K562 (cell line): ENCODE measurements around the gene LIMS2. TPM values are rescaled to one million over a fixed set of nuclear protein-coding genes. Genes with fewer than 3 reads are reported as not detected.

ENCODE experiments used
- ATAC-seq: fragments of 200-7000 bp; cut with Tn5 transposase; 3 replicates; pipeline ENCODE4 v1.9.1; 2020; ENCODE audit warnings: moderate library complexity
- BruUV-seq: library from RNA; stranded (reverse); fragments of 400-500 nt; replicated peaks from 2 replicates; lab custom pipeline; 2021; lab: Mats Ljungman, UMichigan
- CTCF ChIA-PET: fragments of 300-600 bp; formaldehyde crosslinking; extraction: SDS; loops from one replicate; lab custom pipeline; 2021; ENCODE audit warnings: low intra/inter-chr PET ratio; lab: Yijun Ruan, JAX
- POLR2A ChIA-PET: fragments of 300-600, 350-650 bp; sonication (Branson Sonifier 250); formaldehyde crosslinking; extraction: SDS; loops from one replicate; lab custom pipeline; 2021; ENCODE audit warnings: antibody characterized with exemption, inconsistent platforms; lab: Yijun Ruan, JAX
- DNase-seq, 4 experiments: peaks; one replicate each; pipeline versions ENCODE4 v3.0.0 to v3.0.0-alpha.2; 2011 to 2018; ENCODE audit warnings: low spot score in 3 of 4, mixed read lengths in 3 of 4; ENCODE audit errors: extremely low read depth in 1 of 4
- FAIRE-seq: peaks from 2 replicates; lab custom pipeline; 2011; peaks lifted over from hg19 to GRCh38; lab: Jason Lieb, UNC
- H2AFZ ChIP-seq: 2 replicates; pipeline ENCODE4 v1.6.0; 2011; ENCODE audit warnings: low read depth, low read length, control low read depth, inconsistent platforms
- H3K27ac ChIP-seq: fragments of 200-600 bp; 3 replicates; pipeline ENCODE4 v1.8.0; 2011; ENCODE audit warnings: low read depth, mild to moderate bottlenecking, control low read depth, inconsistent platforms, low read length, moderate library complexity, mixed read lengths; ENCODE audit errors: extremely low read depth
- H3K27me3 ChIP-seq, 2 experiments: fragments of 300-600 bp in 1 of 2; 2 replicates in 1 of 2; 3 replicates in 1 of 2; pipeline versions ENCODE4 v1.6.0 to v1.8.0; 2011; ENCODE audit warnings: inconsistent platforms in 2 of 2, low read length in 2 of 2, mild to moderate bottlenecking in 1 of 2, mixed read lengths in 1 of 2, moderate library complexity in 1 of 2; ENCODE audit not compliant: control insufficient read depth in 2 of 2, insufficient read depth in 2 of 2
- H3K36me3 ChIP-seq: fragments of 300-600 bp; 3 replicates; pipeline ENCODE4 v1.8.0; 2011; ENCODE audit warnings: mild to moderate bottlenecking, low read length, inconsistent platforms; ENCODE audit not compliant: control insufficient read depth, insufficient read depth
- H3K4me1 ChIP-seq, 2 experiments: fragments of 200-600 bp in 1 of 2; replicated peaks in 1 of 2; 2 replicates in 1 of 2; 3 replicates in 1 of 2; pipeline versions ENCODE4 v1.5.1 to v1.8.0; 2011; ENCODE audit warnings: inconsistent platforms in 2 of 2, low read length in 2 of 2, mild to moderate bottlenecking in 1 of 2, mixed read lengths in 1 of 2, moderate library complexity in 1 of 2; ENCODE audit not compliant: control insufficient read depth in 2 of 2, insufficient read depth in 2 of 2
- H3K4me2 ChIP-seq: 2 replicates; pipeline ENCODE4 v1.6.1; 2011; ENCODE audit warnings: low read length, control low read depth, inconsistent platforms, mixed read lengths; ENCODE audit not compliant: insufficient read depth
- H3K4me3 ChIP-seq: fragments of 200-600 bp; sonication (generic), shearing (Covaris generic); 2 replicates; pipeline ENCODE4 v1.5.1; 2016; ENCODE audit warnings: control low read depth, inconsistent platforms
- H3K79me2 ChIP-seq: fragments of 200-600 bp; 3 replicates; pipeline ENCODE4 v1.8.0; 2011; ENCODE audit warnings: low read length, inconsistent platforms; ENCODE audit not compliant: control insufficient read depth, insufficient read depth
- H3K9ac ChIP-seq, 2 experiments: 2 replicates each; pipeline versions ENCODE4 v1.6.0 to v1.6.1; 2011; ENCODE audit warnings: low read depth in 2 of 2, low read length in 2 of 2, control low read depth in 1 of 2, inconsistent platforms in 1 of 2, mild to moderate bottlenecking in 1 of 2, mixed read lengths in 1 of 2; ENCODE audit not compliant: insufficient read depth in 1 of 2
- H3K9me1 ChIP-seq: one replicate; pipeline ENCODE4 v1.6.0; 2011; ENCODE audit warnings: inconsistent platforms, mild to moderate bottlenecking, low read length, moderate library complexity; ENCODE audit not compliant: control insufficient read depth, insufficient read depth
- H3K9me3 ChIP-seq: replicated peaks from 2 replicates; pipeline ENCODE4 v1.5.1; 2011; ENCODE audit warnings: low read depth, low read length, inconsistent platforms; ENCODE audit not compliant: control insufficient read depth, insufficient read depth
- H4K20me1 ChIP-seq: replicated peaks from 2 replicates; pipeline ENCODE4 v1.6.1; 2011; ENCODE audit warnings: low read length, inconsistent platforms, mixed read lengths; ENCODE audit not compliant: control insufficient read depth, insufficient read depth
- ADNP ChIP-seq: fragments of 200-800 bp; sonication (Bioruptor generic); IDR thresholded peaks from 2 replicates; pipeline ENCODE4 v1.6.1; 2016; ENCODE audit warnings: missing genetic modification characterization, missing compliant biosample characterization
- BCL6 ChIP-seq: fragments of 250-450 bp; sonication (Bioruptor Pico); IDR thresholded peaks from 2 replicates; pipeline ENCODE4 v1.4.0; 2020
- ELF4 ChIP-seq: fragments of 450-650 bp; formaldehyde crosslinking; IDR thresholded peaks from 2 replicates; pipeline ENCODE4 v1.4.0; 2022; ENCODE audit warnings: missing genetic modification characterization
- HBP1 ChIP-seq: fragments of 450-650 bp; formaldehyde crosslinking; IDR thresholded peaks from 2 replicates; pipeline ENCODE4 v1.4.0; 2022; ENCODE audit warnings: missing genetic modification characterization
- RBM15 ChIP-seq: fragments of 200-400 bp; formaldehyde crosslinking; IDR thresholded peaks from 2 replicates; pipeline ENCODE4 v1.6.1; 2018; ENCODE audit warnings: mild to moderate bottlenecking, low read length, moderate library complexity; ENCODE audit not compliant: insufficient read depth
- ZNF133 ChIP-seq: fragments of 250-450 bp; sonication (Bioruptor Pico); IDR thresholded peaks from 2 replicates; pipeline ENCODE4 v1.4.0; 2020; ENCODE audit warnings: mild to moderate bottlenecking
- WGBS: fragments of 100-300 bp; shearing (Covaris generic); methylation state at CpG from one replicate; pipeline ENCODE4 v1.1.6; 2016; ENCODE audit warnings: low coverage, mixed read lengths; ENCODE audit not compliant: insufficient coverage; ENCODE audit errors: missing lambda C conversion rate; 5-methylcytosine and 5-hydroxymethylcytosine counted together
- in situ Hi-C: fragments of 300-500 bp; cut with MboI; formaldehyde crosslinking; loops from 4 replicates; pipeline ENCODE4 v1.15.0; 2018; ENCODE audit warnings: inconsistent platforms, mixed read lengths
- intact Hi-C: fragments of 100-400 bp; cut with micrococcal nuclease; formaldehyde crosslinking; loops from 2 replicates; pipeline ENCODE4 v1.14.2; 2022
- polyA plus RNA-seq, 8 experiments: library from polyadenylated mRNA; depleted of rRNA in 4 of 8; stranded (reverse) in 5 of 8; unstranded in 3 of 8; fragments of >200 nt; fragmentation: Nextera tagmentation in 2 of 8; fragmentation: Illumina TruSeq in 1 of 8; extraction: Ambion mirVana in 2 of 8; extraction: Trizol in 1 of 8; gene quantifications; 2 replicates each; pipeline versions ENCODE4 v1.2.1 to v1.2.3, GENCODE V29; 2011 to 2014; ENCODE audit warnings: inconsistent platforms in 1 of 8, missing spikeins in 1 of 8
- total RNA-seq, 7 experiments: library from RNA; depleted of rRNA in 6 of 7; stranded (reverse); fragments of >200 nt in 6 of 7; fragmentation: Illumina TruSeq in 2 of 7; extraction: Trizol in 2 of 7; gene quantifications; 2 replicates each; pipeline versions ENCODE4 v1.2.1 to v1.2.3, GENCODE V29; 2011 to 2021; ENCODE audit warnings: low replicate concordance in 1 of 7

Gene LIMS2
- total and polyA plus RNA-seq, 9 of the 15 experiments (the other 6 are each of a cell fraction or from before 2014, with no cell fraction given), result 0.04 to 0.22 TPM; not detected in 7

- Histone ChIP-seq H4K20me1 (peaks cover 5% of the 10 kb centered on the region; the same call in 1 of the 2 replicates), H3K9me3 (no peaks in the 10 kb centered on the region), H3K27me3 (peaks cover 38 to 81% of the 10 kb centered on the region in 2 experiments; a peak in 4 of 5 replicates), H3K4me1 (peaks cover 0 to 26% of the 10 kb centered on the region in 2 experiments; a peak in 3 of 5 replicates), H3K36me3 (no peaks in the 10 kb centered on the region), H2AFZ (no peak overlapping the region), H3K79me2 (no peaks in the 10 kb centered on the region), H3K9ac (no peak overlapping the region)
- POLR2A ChIA-PET, result interaction anchor here (0.6 to 1.0 kb wide), 5 partner anchors 15 to 671 kb away, joined by 3 read pairs; no protein-coding TSS in a partner anchor
- no peak for FAIRE-seq
- DNase-seq, result no peak
- no TSS peak for BruUV-seq
- peak; percentile 42; the same call in 2 of the 3 replicates for ATAC-seq
- TF ChIP-seq RBM15 (no peak), BCL6 (CRISPR knock-in tag) (no peak), ELF4 (CRISPR knock-in tag) (no peak), HBP1 (CRISPR knock-in tag) (no peak), ADNP (tag) (no peak), ZNF133 (CRISPR knock-in tag) (no peak)
- TF ChIP-seq, all 486 proteins: peak for 0
- CTCF ChIA-PET, result no interaction called here
- Histone ChIP-seq H3K4me3 (no peak overlapping the region), H3K4me2 (no peak overlapping the region), H3K27ac (no peak overlapping the region), H3K9me1 (no peaks in the 10 kb centered on the region)
- in situ Hi-C loops, result no loop called here
- intact Hi-C loops, result no loop called here
- WGBS, result 3% methylated on average over 19 of the region's 23 CpGs
Measured at GRCh38 chr2:127624756-127625571, 50.4 kb downstream of the LIMS2 start.
